HG02852 (cell line): ENCODE results near the gene ATP5F1D.
"Not testable (repeated sequence)": the region's sequence is repeated elsewhere in the genome, so short reads cannot be mapped to it uniquely, and the experiment has no call there.

ENCODE experiments used
- ATAC-seq: cut with Tn5 transposase; IDR thresholded peaks from one replicate; pipeline ENCODE4 v1.9.1; 2021; ENCODE audit warnings: mild to moderate bottlenecking, moderate library complexity; ENCODE audit not compliant: unreplicated experiment

ATP5F1D gene

GRCh38 chr19:1245494-1246264, 4.1 kb downstream of the ATP5F1D start:
- ATAC-seq: no peak

GRCh38 chr19:1246265-1247087, 4.9 kb downstream of the ATP5F1D start:
- ATAC-seq: not testable (repeated sequence)

- ATAC-seq: no peak
Observed at GRCh38 chr19:1247748-1248138, 6.2 kb downstream of the ATP5F1D start.

GRCh38 chr19:1248139-1248785, 6.7 kb downstream of the ATP5F1D start, which contains the start of gene MIDN:
TSS of gene MIDN (plus strand) at chr19:1248583. CDS start at chr19:1250297, 1,714 bp downstream.
- ATAC-seq: peak; percentile 4

- peak; percentile 34 for ATAC-seq
Observed at GRCh38 chr19:1248786-1249297, 7.3 kb downstream of the ATP5F1D start.

GRCh38 chr19:1249298-1249989, 7.9 kb downstream of the ATP5F1D start:
- peak; percentile 41 for ATAC-seq

GRCh38 chr19:1249990-1250436, 8.5 kb downstream of the ATP5F1D start:
- ATAC-seq: no peak

GRCh38 chr19:1250437-1251260, 9.1 kb downstream of the ATP5F1D start:
- ATAC-seq: no peak

- ATAC-seq: no peak
Observed at GRCh38 chr19:1251330-1252220, 10.0 kb downstream of the ATP5F1D start.

- no peak for ATAC-seq
Observed at GRCh38 chr19:1252221-1252820, 10.8 kb downstream of the ATP5F1D start.

- no peak for ATAC-seq
Observed at GRCh38 chr19:1252821-1253513, 11.4 kb downstream of the ATP5F1D start.

- no peak for ATAC-seq
Observed at GRCh38 chr19:1253514-1254080, 12.0 kb downstream of the ATP5F1D start.

GRCh38 chr19:1254081-1254527, 12.6 kb downstream of the ATP5F1D start:
- no peak for ATAC-seq

- no peak for ATAC-seq
Observed at GRCh38 chr19:1254530-1255185, 13.1 kb downstream of the ATP5F1D start.

- ATAC-seq: no peak
Observed at GRCh38 chr19:1255186-1256161, 13.9 kb downstream of the ATP5F1D start.
